ENCODE measurements around the gene TPBG.
A peak's percentile ranks its signal among the peaks of the same experiment; 100 is the strongest.
"Not testable (repeated sequence)": the region's sequence is repeated elsewhere in the genome, so short reads cannot be mapped to it uniquely, and the experiment has no call there.

Gene TPBG

DNA sequence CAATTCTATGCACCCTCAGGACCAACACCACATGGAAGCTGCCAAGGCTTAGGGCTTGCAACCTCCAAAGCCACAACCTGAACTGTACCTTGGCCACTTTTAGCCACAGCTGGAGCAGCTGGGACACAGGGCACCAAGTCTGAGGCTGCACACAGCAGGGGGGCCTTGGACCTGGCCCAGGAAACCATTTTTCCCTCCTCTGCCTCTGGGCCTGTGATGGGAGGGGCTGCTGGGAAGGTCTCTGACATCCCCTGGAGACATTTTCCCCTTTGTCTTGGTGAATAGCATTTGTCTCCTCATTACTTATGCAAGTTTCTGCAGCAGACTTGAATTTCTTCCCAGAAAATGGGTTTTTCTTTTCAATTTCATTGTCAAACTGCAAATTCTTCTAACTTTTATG lies 13.0 kb downstream of the TPBG start:
- no peak for DNase-seq

DNA sequence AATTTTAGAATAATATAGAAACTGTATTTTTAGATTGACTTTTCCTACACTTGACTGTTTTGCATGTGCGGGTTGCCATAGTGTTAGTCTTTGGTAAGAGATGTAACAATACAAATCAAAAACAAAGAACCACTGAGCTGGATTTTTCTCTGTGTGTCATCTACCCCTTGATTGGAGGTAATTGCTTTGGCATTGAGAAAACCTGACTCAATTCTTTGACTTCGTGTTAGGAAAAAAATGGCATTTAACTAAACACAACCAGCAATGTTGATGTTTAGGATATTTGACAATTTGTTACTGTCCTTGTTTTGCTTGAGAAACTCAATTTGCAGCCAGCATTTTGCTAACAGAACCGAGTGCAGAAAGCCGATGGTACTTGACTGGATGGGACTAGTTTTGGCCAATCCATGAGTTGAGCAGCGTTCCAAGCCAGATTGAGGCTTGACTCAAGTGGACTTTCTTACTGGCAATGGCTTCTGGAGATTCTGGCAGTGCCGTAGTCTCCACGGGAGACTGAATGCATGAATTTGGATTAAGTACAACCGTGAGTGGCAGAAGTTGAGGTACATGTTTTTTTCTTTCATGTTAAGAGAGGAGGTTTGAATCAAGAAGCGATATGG lies 17.1 kb downstream of the TPBG start:
- DNase-seq = no peak

DNA sequence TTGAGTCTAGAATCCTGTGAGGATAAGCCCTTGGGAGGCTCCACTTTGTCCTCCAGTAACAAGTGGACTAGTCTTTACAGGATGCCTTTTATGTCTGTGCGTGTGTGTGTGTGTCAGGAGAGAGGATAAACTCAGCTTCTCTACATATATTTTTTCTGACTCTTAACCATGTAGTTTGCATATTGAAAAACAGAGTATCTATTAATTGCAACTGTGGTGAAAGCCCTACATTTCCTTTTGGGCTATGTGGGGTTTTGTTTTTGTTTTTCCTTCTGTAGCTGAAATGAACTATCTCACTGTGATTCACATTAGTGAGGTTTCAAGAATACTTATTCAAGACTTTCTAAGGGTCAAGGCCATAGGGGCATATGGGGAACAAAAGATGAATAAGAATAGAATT lies 17.7 kb downstream of the TPBG start:
- no peak for DNase-seq

DNA sequence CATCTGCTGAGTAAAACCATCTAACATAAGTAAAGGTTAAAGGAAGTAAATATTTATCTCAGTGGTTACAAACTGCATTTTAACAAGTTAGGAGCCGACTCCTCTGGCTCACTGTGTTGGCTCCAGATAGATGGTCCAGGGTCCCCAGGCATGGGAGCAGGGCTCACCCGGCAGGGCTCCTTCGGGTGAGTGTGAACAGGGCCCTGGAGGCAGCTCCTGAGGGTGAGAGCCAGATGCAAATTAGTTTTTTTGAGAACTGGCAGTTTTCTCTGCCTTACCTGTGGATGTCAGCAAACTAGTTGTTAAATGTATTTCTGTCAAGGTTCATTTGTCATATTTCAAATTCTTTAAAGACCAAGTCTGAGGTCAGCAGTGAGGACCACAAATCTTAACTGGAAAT lies 21.5 kb downstream of the TPBG start:
- no peak for DNase-seq

DNA sequence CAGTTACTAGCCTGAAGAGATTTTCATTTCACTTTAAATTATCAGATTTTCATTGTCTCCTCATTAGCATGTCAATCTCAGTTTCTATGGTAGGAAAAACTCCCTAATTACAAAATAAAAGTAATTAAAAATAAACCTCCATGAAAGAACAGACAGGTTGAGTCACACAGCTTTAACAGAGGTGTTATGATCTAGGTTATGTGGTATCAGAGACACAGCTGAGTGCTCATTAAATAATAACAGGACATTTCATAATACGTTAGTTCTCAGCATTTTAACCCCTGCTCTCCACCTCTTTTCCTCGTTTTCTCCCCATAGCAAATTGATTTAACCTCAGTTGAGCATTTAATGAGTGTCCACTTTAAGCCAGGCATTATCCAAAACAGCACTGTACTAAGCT lies 21.9 kb downstream of the TPBG start:
- DNase-seq = no peak

DNA sequence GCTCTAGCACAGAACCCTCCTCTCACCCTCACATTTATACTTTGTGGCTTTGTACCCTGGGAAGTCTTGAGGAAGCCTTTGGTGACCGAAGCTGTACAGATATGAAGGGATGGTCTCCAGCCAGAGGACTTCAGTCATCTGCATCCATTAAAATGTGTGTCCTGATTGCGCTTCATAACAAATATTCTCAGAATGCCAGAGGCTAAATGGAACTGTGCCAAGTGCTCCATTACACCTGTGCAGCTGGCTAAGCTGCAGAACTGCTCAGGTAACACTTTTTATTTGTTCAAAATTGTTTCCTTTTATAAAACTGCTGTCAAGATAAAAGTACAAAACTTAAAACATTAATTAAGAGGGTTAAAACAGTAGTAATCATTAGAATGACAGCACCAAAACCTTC lies 22.3 kb downstream of the TPBG start:
- peak; percentile 42 to 89 (median 58) for DNase-seq

DNA sequence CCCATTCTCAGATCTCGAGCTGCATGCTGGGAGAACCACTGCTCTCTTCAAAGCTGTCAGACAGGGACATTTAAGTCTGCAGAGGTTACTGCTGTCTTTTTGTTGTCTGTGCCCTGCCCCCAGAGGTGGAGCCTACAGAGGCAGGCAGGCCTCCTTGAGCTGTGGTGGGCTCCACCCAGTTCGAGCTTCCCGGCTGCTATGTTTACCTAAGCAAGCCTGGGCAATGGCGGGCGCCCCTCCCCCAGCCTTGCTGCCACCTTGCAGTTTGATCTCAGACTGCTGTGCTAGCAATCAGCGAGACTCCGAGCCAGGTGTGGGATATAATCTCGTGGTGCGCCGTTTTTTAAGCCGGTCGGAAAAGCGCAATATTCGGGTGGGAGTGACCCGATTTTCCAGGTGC lies 31.2 kb downstream of the TPBG start:
- not testable (repeated sequence) for DNase-seq

DNA sequence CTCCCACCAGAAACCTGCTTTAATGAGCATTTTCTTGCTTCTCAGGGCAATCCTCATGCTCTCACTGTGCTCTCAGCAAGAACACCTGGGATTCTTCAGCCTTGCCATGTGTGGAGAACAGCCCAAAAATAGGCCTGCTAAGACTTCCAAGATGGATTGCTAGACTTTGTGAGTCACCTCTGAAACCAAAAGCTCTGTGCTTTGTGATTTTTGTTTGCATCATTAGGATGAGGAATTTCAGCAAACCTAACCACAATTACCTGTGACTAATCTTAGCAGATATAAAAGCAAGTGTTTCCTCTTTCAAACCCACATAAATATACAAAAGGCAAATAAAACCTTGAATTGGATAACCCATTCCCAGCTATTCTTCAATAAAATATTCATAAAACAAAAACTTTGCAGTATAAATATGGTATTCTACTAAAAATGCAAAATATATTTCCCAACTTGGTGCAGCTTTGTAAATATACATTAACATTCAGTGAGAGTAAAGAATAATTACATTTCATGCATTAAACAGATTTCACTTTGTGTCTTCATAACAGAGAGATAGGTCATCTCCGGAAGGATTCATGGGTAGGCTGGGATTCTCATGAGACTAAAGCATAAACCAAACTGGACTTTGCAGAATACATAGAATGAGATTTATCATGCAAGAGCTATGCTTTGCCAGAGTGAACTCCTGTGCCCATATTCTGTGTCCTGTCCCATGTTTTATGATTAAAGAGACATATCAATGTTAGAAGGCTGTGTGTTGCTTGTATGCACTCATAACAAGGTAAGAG lies 33.5 kb downstream of the TPBG start:
- DNase-seq = no peak

DNA sequence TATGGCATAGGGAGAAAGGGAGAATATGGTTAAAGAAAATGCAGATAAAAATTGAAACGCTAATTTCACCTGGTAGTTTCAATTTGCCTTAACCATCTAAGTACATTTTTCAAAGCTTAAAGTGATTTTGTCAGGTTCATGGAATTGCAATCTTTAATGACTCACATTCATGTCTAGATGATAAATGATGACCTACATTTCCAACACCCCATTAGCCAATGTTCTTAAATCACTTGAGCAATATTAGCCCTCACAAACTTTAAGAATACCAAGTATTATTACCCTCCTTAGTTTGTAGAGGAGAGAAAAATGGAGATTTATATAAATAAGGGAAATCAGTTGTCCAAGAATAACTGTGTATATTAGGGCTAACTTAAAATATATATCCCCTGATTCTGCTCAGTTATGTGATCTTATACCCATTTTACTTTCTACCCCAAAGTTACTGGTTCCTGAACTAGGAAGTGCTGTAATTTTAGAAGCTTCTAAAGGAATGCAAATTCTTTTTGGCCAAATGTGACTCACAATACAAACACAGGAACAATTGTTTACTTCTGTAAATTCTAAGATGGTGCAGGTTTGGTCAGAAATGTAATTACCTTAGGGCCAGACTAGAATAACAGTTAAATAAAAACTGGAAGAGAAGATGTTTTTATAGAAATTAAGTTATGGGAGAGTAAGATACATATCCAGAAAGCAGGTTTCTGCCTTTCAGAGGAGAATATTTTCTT lies 34.5 kb downstream of the TPBG start:
- no peak for DNase-seq

DNA sequence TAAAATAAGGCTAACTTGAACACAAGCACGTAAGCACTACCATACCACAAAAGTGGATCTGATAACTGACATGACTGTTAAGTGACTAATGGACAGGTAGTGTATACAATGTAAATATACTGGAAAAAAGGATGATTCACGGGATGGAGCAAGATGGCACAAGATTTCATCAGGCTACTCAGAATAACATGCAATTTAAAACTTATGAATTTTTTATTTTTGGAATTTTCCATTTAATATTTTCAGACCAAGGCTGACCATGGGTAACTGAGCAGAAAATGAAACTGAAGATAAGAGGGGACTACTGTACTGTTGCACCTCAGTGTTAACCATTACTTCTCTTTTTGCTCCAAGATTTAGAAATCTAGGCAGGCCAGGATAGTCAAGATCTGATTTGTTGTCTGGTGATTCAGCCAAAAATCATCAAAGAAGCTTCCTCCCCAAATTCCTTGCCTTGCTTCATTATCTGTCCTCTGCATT lies 45.4 kb downstream of the TPBG start:
- DNase-seq = no peak

DNA sequence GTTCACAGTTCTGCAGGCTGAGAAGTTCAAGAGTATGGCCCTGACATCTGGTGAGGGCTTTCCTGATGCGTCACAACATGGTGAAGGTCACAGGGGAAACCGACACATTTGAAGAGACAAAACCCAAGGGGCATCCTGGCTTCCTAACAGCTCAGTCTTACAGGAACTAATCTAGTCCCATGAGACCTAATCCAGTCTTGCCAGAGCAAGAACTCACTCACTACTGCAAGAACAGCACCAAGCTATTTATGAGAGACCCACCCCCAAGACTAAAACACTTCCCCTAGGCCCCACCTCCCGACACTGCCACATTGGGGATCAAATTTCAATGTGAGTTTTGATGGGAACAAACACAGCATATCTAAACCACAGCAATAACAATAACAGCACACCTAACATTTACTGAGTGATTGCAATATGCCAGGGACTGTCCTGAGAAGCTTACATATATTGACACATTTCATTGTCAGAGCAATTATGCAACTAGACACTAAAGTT lies 46.6 kb downstream of the TPBG start:
- DNase-seq = no peak

DNA sequence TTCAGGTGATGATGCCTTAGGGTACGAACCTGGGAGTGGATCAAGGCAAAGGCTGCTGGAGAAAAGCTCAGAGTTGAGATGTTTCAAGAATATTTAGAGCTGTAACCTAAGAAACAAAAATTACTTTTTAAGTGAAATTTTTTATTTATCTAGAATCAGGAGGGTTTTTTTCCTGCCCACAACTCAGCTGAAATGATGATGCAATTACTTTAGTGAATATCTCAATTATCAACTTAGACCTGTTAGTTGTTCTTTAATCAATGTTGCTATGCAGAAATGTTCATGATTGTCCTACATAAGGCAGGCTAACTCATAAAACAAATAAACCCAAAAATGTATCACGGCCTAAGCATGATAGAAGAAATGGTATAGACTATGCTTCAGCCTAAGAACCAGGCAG lies 50.3 kb downstream of the TPBG start:
- DNase-seq = no peak

DNA sequence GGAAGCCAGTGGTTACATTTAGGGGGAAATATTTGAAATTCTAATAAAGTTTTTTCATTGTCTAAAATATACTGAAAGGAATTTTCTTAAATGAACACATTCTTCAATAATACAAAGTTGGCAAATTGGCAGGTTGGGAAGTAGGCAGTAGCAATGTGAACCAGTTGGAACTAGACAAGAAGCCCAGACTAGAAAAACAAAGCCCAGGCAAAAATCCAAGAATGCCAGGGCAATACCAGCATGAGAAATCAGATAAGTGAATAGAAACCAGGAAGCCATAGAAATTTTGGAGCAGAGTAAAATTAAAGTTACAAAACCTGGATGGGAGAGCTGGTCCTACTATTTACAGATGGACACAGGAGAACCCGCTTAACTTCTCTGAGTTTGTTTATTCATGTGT lies 52.2 kb downstream of the TPBG start:
- no peak for DNase-seq

DNA sequence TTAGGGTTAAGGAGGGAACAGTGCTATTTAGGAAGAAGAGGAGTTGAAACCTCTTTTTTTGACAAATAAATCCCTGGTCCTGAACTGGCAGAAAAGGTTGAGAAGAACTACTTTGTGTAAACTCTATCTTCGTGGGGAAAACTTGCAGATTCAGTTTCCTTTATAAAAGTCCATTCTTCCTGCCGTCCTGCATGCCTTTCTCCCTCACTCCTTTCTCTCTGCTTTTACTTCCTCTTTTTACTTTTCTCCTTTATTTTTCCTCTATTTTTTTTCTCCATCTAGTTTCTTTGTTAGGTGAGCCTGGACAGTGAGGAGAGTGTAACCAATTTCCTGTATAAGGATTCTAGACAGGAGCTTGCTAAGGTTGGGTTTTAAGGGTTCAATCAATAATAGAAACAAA lies 52.7 kb downstream of the TPBG start:
- no peak for DNase-seq

All from NCI-H1417 (cell line).